Activated CD4-positive, alpha-beta T cell treated with anti-CD3 and anti-CD28 coated beads, Interleukin-2, Interleukin-6, amounts not matched to agents 100 ng/mL and 50 ng/mL, durations not matched to agents 16 hours and 8 hours (primary cell): ENCODE data around the gene NPW.
A peak's percentile ranks its signal among the peaks of the same experiment; 100 is the strongest.

Source experiments
- DNase-seq: peaks from one replicate; pipeline ENCODE4 v3.0.0-alpha.2; 2020

Gene NPW

GRCh38 chr16:2037115-2037514, 17.5 kb downstream of the NPW start:
- no peak for DNase-seq

GRCh38 chr16:2037647-2038381, 18.2 kb downstream of the NPW start:
- DNase-seq = no peak

GRCh38 chr16:2038382-2039231, 19.0 kb downstream of the NPW start:
- no peak for DNase-seq

GRCh38 chr16:2039274-2040031, 19.9 kb downstream of the NPW start:
- DNase-seq = no peak

GRCh38 chr16:2040041-2040786, 20.6 kb downstream of the NPW start:
- no peak for DNase-seq

- no peak for DNase-seq
Observed at GRCh38 chr16:2040787-2041522, 21.4 kb downstream of the NPW start.

- no peak for DNase-seq
Observed at GRCh38 chr16:2042171-2042985, 22.8 kb downstream of the NPW start.

- no peak for DNase-seq
Observed at GRCh38 chr16:2042986-2043666, 23.5 kb downstream of the NPW start.

GRCh38 chr16:2043667-2044451, 24.3 kb downstream of the NPW start:
- no peak for DNase-seq

- DNase-seq = no peak
Observed at GRCh38 chr16:2044541-2044940, 25.0 kb downstream of the NPW start.

- no peak for DNase-seq
Observed at GRCh38 chr16:2045965-2046892, 26.6 kb downstream of the NPW start.

- no peak for DNase-seq
Observed at GRCh38 chr16:2046893-2047329, 27.3 kb downstream of the NPW start.

GRCh38 chr16:2047330-2048115, 27.9 kb downstream of the NPW start, which contains the start of the genes NTHL1 and TSC2:
Gene NTHL1 (minus strand): TSS chr16:2047834. CDS start chr16:2047823, 11 bp downstream.
Gene TSC2 (plus strand): TSS chr16:2047985. CDS start chr16:2048616, 631 bp downstream.
- peak; percentile 98 for DNase-seq

GRCh38 chr16:2048116-2048543, 28.5 kb downstream of the NPW start:
- DNase-seq = no peak

- DNase-seq = no peak
Observed at GRCh38 chr16:2053211-2053610, 33.6 kb downstream of the NPW start.

- DNase-seq = no peak
Observed at GRCh38 chr16:2053897-2054296, 34.3 kb downstream of the NPW start.

GRCh38 chr16:2054543-2055245, 35.1 kb downstream of the NPW start:
- DNase-seq = no peak
